ENCODE results near the gene SLC25A38.

SLC25A38 gene

DNA sequence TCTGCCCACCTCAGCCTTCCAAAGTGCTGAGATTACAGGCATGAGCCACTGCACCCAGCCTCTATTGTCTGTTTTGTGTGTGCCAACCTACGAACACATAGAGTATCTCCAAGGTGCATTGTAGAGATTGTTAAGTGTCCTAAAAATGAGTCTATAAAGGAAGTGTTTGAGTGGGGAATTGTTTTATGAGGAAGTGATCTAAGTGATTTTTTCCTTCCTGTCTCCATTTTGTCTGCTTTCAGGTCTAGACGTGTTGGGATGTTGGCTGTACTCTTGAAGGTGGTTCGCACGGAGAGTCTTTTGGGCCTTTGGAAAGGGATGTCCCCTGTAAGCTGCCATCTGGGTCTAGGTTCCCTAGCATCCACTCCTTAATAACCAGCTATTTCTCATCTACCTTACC lies 7.0 kb downstream of the SLC25A38 start:
- Histone ChIP-seq H3K36me3 (peaks cover 29% of the 10 kb centered on the region), H3K27ac (no peak overlapping the region), H3K4me1 (ENCODE audit: control insufficient read depth in 1 of 2, insufficient read depth in 1 of 2, low read depth in 1 of 2, low read length in 1 of 2) (no peaks in the 10 kb centered on the region), H3K4me3 (ENCODE audit: low read depth in 1 of 2, low read length in 1 of 2) (no peak overlapping the region), H3K27me3 (no peaks in the 10 kb centered on the region), H3K9me3 (no peaks in the 10 kb centered on the region)
- no peak for TF ChIP-seq CTCF (IDR thresholded peaks at IDR 0.05)

DNA sequence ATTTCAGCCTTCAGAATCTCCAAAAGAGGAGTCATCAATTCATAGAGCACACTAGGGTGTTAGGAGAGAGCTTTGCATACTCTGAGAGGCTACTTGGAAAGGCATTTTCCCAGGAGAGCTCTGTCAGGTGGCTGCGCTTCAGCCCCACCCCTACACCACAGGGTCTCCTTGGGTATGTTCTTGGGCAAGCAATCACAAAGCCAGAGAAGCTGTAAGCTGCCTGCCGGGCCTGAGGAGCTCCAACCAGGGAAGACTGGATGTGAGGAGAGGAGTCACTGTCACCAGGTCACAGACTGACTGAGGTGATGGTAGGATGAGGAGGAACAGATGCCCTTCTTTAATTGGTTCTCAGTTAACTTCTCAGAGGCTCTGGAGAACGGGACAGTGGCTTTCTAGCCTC lies 13.5 kb downstream of the SLC25A38 start:
- no peak for TF ChIP-seq CTCF (IDR thresholded peaks at IDR 0.05)
- H3K36me3 ChIP-seq: peaks cover 49% of the 10 kb centered on the region
- H3K4me3 ChIP-seq (ENCODE audit: low read depth in 1 of 2, low read length in 1 of 2): no peak overlapping the region
- H3K4me1 ChIP-seq (ENCODE audit: control insufficient read depth in 1 of 2, insufficient read depth in 1 of 2, low read depth in 1 of 2, low read length in 1 of 2): no peaks in the 10 kb centered on the region
- no peaks in the 10 kb centered on the region for H3K9me3 ChIP-seq
- H3K27me3 ChIP-seq: no peaks in the 10 kb centered on the region
- no peak overlapping the region for H3K27ac ChIP-seq

DNA sequence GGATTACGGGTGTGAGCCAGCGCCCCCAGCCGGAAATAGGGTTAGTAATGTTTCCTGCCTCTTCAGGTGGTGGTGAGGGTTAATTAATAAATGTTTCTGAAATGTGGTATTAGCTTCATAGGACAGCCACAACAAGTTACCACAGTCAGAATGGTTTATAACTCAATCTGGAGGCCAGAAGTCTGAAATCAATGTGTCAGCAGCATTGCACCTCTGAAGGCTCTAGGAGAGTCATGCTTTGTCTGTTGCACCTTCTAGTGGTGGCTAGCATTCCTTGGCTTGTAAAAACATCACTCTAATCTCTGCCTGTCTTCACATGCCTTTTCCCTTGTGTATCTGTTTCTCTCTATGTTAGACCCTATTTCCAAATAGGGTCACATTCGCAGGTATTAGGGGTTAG lies 15.5 kb downstream of the SLC25A38 start:
- TF ChIP-seq CTCF (IDR thresholded peaks at IDR 0.05): no peak
- no peak overlapping the region for H3K27ac ChIP-seq
- H3K27me3 ChIP-seq: no peaks in the 10 kb centered on the region
- no peaks in the 10 kb centered on the region for H3K4me1 ChIP-seq (ENCODE audit: control insufficient read depth in 1 of 2, insufficient read depth in 1 of 2, low read depth in 1 of 2, low read length in 1 of 2)
- peaks cover 39% of the 10 kb centered on the region for H3K36me3 ChIP-seq
- no peak overlapping the region for H3K4me3 ChIP-seq (ENCODE audit: low read depth in 1 of 2, low read length in 1 of 2)
- no peaks in the 10 kb centered on the region for H3K9me3 ChIP-seq

- Histone ChIP-seq H3K27me3 (no peaks in the 10 kb centered on the region), H3K4me1 (ENCODE audit: control insufficient read depth in 1 of 2, insufficient read depth in 1 of 2, low read depth in 1 of 2, low read length in 1 of 2) (peaks cover 8 to 12% of the 10 kb centered on the region in 2 experiments), H3K4me3 (ENCODE audit: low read depth in 1 of 2, low read length in 1 of 2) (no peak overlapping the region), H3K36me3 (peaks cover 14% of the 10 kb centered on the region), H3K9me3 (no peaks in the 10 kb centered on the region), H3K27ac (no peak overlapping the region)
- TF ChIP-seq CTCF (IDR thresholded peaks at IDR 0.05): no peak
These were observed 18.8 kb downstream of the SLC25A38 start for GRCh38 chr3:39401983-39402382.

GRCh38 chr3:39404943-39405686 lies 21.9 kb downstream of the SLC25A38 start:
- Histone ChIP-seq H3K9me3 (no peaks in the 10 kb centered on the region), H3K4me1 (ENCODE audit: control insufficient read depth in 1 of 2, insufficient read depth in 1 of 2, low read depth in 1 of 2, low read length in 1 of 2) (peaks cover 14 to 19% of the 10 kb centered on the region in 2 experiments), H3K27me3 (no peaks in the 10 kb centered on the region), H3K4me3 (ENCODE audit: low read depth in 1 of 2, low read length in 1 of 2) (no peak overlapping the region), H3K36me3 (peaks cover 10% of the 10 kb centered on the region), H3K27ac (no peak overlapping the region)
- TF ChIP-seq CTCF (IDR thresholded peaks at IDR 0.05): no peak
